ENCODE data around the gene MYOC. TPM values are rescaled to one million over a fixed set of nuclear protein-coding genes. Genes with fewer than 3 reads are reported as not detected.

MYOC gene
- total RNA-seq, 2 donors from 2014 or later, result 2.8 to 4.4 TPM

DNA sequence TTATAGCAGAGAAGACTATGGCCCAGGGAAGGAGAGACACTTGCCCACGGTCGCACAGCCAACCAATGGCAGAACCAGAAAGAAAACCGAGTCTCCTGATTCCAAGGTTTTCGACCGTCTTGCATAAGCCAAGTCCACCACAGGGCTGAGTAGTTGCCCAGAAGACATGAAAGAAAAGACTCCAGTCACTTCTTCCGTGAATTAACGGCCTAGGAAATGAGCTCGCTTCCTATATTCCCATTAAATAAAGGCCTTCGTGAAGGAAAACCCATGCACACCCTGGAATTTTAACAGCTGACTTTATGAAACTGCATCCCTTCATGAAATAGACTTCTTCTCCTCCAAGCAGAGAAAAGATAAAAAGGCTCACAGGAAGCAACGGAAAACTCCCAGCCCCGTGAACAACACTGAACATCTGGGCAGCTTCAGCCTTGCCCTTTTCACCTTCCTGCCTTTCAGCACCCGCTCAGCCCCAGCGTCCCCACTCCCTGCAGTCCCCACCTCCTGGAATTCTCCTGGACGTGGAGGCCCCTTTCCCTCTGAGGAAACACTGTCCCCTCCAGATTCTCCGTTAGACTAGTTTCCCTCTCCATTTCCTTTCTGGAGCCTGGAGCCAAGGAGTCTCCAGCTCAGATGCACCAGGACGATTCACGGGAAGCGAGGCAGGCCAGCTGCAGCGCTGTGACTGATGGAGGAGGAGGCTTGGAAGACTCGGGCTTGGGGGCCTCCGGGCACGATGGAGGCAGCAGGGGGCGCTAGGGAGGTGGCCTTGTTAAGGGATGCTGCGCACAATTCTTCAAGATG, 2.7 kb upstream of the MYOC start:
- Histone ChIP-seq H3K9me3 (no peaks in the 10 kb centered on the region), H3K27ac (peak overlapping the region; percentile 72 to 75), H3K4me3 (peak overlapping the region in 1 of 2 donors; percentile 24), H3K36me3 (no peaks in the 10 kb centered on the region), H3K4me1 (peaks cover 0 to 37% of the 10 kb centered on the region in 2 donors), H3K27me3 (no peaks in the 10 kb centered on the region)
- TF ChIP-seq, protein P1, sequence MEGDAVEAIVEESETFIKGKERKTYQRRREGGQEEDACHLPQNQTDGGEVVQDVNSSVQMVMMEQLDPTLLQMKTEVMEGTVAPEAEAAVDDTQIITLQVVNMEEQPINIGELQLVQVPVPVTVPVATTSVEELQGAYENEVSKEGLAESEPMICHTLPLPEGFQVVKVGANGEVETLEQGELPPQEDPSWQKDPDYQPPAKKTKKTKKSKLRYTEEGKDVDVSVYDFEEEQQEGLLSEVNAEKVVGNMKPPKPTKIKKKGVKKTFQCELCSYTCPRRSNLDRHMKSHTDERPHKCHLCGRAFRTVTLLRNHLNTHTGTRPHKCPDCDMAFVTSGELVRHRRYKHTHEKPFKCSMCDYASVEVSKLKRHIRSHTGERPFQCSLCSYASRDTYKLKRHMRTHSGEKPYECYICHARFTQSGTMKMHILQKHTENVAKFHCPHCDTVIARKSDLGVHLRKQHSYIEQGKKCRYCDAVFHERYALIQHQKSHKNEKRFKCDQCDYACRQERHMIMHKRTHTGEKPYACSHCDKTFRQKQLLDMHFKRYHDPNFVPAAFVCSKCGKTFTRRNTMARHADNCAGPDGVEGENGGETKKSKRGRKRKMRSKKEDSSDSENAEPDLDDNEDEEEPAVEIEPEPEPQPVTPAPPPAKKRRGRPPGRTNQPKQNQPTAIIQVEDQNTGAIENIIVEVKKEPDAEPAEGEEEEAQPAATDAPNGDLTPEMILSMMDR (IDR thresholded peaks at IDR 0.05), result peak; percentile 57 to 75
- peak; percentile 90 for DNase-seq (ENCODE audit: low spot score)

GRCh38 chr1:171654201-171654941, 1.9 kb upstream of the MYOC start:
- Histone ChIP-seq H3K4me3 (peak overlapping the region in 1 of 2 donors; percentile 24), H3K27me3 (no peaks in the 10 kb centered on the region), H3K9me3 (no peaks in the 10 kb centered on the region), H3K36me3 (no peaks in the 10 kb centered on the region), H3K4me1 (peaks cover 0 to 37% of the 10 kb centered on the region in 2 donors), H3K27ac (peak overlapping the region; percentile 72 to 75)
- TF ChIP-seq, protein P1 (IDR thresholded peaks at IDR 0.05), result no peak
- no peak for DNase-seq (ENCODE audit: low spot score)

- DNase-seq (ENCODE audit: low spot score), result no peak
- H3K27ac ChIP-seq, result peak overlapping the region; percentile 72 to 75
- no peak overlapping the region for H3K4me3 ChIP-seq
- no peaks in the 10 kb centered on the region for H3K9me3 ChIP-seq
- no peaks in the 10 kb centered on the region for H3K27me3 ChIP-seq
- TF ChIP-seq, protein P1 (IDR thresholded peaks at IDR 0.05), result no peak
- peaks cover 0 to 37% of the 10 kb centered on the region in 2 donors for H3K4me1 ChIP-seq
- H3K36me3 ChIP-seq, result no peaks in the 10 kb centered on the region
Observed at GRCh38 chr1:171653796-171654195, 1.3 kb upstream of the MYOC start.

GRCh38 chr1:171646249-171646560, 6.3 kb downstream of the MYOC start:
- no peak for DNase-seq (ENCODE audit: low spot score)
- H3K9me3 ChIP-seq, result no peaks in the 10 kb centered on the region
- H3K4me3 ChIP-seq, result no peak overlapping the region
- H3K36me3 ChIP-seq, result no peaks in the 10 kb centered on the region
- TF ChIP-seq, protein P1 (IDR thresholded peaks at IDR 0.05), result no peak
- peaks cover 0 to 12% of the 10 kb centered on the region in 2 donors for H3K4me1 ChIP-seq
- H3K27me3 ChIP-seq, result no peaks in the 10 kb centered on the region
- peak overlapping the region; percentile 49 to 77 for H3K27ac ChIP-seq

DNA sequence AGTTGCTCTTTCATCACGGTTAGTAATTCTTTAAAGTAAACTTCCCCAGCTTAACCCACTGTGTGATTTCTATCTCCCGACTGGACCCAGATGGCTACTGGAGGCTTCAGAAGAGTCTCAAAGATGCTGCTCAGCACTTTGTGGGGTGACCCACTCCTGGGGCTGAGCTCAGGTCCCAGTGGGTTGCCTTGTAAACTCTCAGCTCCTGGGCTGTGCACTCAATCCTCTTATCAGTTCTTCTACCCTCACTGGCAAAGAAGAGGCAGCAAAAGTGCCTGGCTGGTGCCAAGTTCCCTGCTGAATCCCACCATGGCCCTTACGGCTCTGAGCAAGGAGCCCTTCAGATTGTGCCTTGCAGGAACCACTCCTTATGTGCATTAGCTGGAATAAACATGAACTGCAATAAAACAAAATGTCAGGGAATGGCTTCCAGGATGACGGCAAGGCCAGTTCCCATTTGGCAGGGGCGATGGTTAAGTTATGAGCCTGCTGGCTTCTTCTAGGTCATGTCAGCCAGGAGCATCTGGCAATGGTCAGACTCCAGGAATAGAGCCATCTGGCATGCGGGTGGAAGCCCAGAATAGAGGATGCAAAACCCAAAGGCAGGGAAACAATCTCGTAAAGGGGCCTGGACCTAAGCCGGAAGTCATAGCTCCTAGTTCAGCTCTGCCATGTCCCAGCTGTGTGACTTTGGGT, 6.8 kb downstream of the MYOC start:
- Histone ChIP-seq H3K4me1 (peaks cover 0 to 12% of the 10 kb centered on the region in 2 donors), H3K36me3 (no peaks in the 10 kb centered on the region), H3K9me3 (no peaks in the 10 kb centered on the region), H3K27me3 (no peaks in the 10 kb centered on the region), H3K27ac (peak overlapping the region; percentile 49 to 77), H3K4me3 (no peak overlapping the region)
- DNase-seq (ENCODE audit: low spot score), result peak; percentile 77
- TF ChIP-seq, protein P1 (IDR thresholded peaks at IDR 0.05), result no peak

Measured in right atrium auricular region (tissue), 2 donors.